OCI-LY3 (cell line): ENCODE results near the gene UBE2QL1.

Experiments
- EZH2phosphoT487 ChIP-seq: fragments of 200-600 bp; shearing (Covaris generic); IDR thresholded peaks from 2 replicates; pipeline ENCODE4 v1.6.1; 2018; ENCODE audit warnings: antibody characterized with exemption, mixed run types, low read depth
- TF ChIP-seq, protein P1 (sequence below): fragments of 200-600, 300-600 bp; sonication (generic); IDR thresholded peaks from 2 replicates; pipeline ENCODE4 v1.5.1; 2014; ENCODE audit warnings: antibody characterized with exemption, low read length, low read depth

DNA sequence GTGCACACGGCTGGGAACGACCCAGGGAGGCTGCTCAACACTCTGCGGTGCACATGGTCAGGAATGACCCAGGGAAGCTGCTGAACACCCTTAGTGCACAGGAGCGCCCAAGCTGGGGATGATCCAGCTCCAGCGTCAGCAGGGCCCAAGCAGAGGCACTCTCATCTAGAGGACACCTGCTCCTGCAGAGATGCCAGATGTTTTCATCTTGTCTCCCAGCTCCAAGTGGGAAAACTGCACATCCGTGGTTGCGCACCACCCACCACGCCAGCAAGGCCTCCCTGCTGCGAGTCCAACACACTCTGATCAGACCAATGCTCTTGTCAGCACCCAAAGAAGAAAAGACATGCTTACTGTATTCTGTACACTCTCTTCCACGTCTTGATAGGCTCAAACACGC is 34.1 kb downstream of the UBE2QL1 start:
- TF ChIP-seq, protein P1, sequence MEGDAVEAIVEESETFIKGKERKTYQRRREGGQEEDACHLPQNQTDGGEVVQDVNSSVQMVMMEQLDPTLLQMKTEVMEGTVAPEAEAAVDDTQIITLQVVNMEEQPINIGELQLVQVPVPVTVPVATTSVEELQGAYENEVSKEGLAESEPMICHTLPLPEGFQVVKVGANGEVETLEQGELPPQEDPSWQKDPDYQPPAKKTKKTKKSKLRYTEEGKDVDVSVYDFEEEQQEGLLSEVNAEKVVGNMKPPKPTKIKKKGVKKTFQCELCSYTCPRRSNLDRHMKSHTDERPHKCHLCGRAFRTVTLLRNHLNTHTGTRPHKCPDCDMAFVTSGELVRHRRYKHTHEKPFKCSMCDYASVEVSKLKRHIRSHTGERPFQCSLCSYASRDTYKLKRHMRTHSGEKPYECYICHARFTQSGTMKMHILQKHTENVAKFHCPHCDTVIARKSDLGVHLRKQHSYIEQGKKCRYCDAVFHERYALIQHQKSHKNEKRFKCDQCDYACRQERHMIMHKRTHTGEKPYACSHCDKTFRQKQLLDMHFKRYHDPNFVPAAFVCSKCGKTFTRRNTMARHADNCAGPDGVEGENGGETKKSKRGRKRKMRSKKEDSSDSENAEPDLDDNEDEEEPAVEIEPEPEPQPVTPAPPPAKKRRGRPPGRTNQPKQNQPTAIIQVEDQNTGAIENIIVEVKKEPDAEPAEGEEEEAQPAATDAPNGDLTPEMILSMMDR, result no peak
- TF ChIP-seq EZH2phosphoT487, result no peak
